Neural progenitor cell (in vitro differentiated cells): ENCODE measurements around the gene FBF1.

Source experiments
- EZH2phosphoT487 ChIP-seq: fragments of 200-600 bp; sonication (generic); IDR thresholded peaks from 2 replicates; pipeline ENCODE4 v1.6.1; 2017; ENCODE audit warnings: antibody characterized with exemption
- TF ChIP-seq, protein P1 (sequence below): fragments of 200-600 bp; sonication (generic); IDR thresholded peaks from 2 replicates; pipeline ENCODE4 v1.5.1; 2017; ENCODE audit warnings: antibody characterized with exemption, mild to moderate bottlenecking

GRCh38 chr17:75875182-75875939, 65.5 kb downstream of the FBF1 start:
- TF ChIP-seq, protein P1, sequence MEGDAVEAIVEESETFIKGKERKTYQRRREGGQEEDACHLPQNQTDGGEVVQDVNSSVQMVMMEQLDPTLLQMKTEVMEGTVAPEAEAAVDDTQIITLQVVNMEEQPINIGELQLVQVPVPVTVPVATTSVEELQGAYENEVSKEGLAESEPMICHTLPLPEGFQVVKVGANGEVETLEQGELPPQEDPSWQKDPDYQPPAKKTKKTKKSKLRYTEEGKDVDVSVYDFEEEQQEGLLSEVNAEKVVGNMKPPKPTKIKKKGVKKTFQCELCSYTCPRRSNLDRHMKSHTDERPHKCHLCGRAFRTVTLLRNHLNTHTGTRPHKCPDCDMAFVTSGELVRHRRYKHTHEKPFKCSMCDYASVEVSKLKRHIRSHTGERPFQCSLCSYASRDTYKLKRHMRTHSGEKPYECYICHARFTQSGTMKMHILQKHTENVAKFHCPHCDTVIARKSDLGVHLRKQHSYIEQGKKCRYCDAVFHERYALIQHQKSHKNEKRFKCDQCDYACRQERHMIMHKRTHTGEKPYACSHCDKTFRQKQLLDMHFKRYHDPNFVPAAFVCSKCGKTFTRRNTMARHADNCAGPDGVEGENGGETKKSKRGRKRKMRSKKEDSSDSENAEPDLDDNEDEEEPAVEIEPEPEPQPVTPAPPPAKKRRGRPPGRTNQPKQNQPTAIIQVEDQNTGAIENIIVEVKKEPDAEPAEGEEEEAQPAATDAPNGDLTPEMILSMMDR, result no peak
- TF ChIP-seq EZH2phosphoT487, result no peak
